Activated CD4-positive, CD25-positive, alpha-beta regulatory T cell treated with anti-CD3 and anti-CD28 coated beads, Interleukin-2, amount 50 U/mL, for 72 hours (primary cell): ENCODE measurements around the gene FAM117B.
A peak's percentile ranks its signal among the peaks of the same experiment; 100 is the strongest.
"Not testable (repeated sequence)": the region's sequence is repeated elsewhere in the genome, so short reads cannot be mapped to it uniquely, and the experiment has no call there.

Experiments used
- DNase-seq: peaks from one replicate; pipeline ENCODE4 v3.0.0; 2021

FAM117B gene

GRCh38 chr2:202764991-202765390, 130.2 kb downstream of the FAM117B start:
- no peak for DNase-seq

GRCh38 chr2:202765436-202765835, 130.7 kb downstream of the FAM117B start:
- DNase-seq: no peak

DNA sequence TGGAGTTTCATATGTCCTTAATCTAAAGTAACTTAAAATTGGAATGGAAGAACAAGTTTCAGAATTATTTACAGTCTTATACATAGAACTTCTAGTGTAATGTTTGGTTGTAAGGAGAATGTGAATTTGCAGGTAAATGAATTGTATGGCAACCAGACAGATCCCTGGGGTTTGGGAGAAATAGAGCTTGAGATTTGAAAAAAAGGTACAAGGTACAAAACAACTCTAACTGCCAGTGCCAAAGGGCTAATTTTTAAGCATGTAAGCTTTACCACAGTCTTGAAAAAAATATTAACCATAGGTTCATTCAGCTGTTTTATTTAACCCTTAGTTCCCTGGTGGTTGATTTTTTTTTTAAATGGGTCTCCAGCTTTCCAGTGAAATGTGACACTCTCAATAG, 133.5 kb downstream of the FAM117B start:
- no peak for DNase-seq

- no peak for DNase-seq
These were observed 134.4 kb downstream of the FAM117B start for GRCh38 chr2:202769201-202769600.

GRCh38 chr2:202771336-202771735, 136.6 kb downstream of the FAM117B start:
- DNase-seq: no peak

DNA sequence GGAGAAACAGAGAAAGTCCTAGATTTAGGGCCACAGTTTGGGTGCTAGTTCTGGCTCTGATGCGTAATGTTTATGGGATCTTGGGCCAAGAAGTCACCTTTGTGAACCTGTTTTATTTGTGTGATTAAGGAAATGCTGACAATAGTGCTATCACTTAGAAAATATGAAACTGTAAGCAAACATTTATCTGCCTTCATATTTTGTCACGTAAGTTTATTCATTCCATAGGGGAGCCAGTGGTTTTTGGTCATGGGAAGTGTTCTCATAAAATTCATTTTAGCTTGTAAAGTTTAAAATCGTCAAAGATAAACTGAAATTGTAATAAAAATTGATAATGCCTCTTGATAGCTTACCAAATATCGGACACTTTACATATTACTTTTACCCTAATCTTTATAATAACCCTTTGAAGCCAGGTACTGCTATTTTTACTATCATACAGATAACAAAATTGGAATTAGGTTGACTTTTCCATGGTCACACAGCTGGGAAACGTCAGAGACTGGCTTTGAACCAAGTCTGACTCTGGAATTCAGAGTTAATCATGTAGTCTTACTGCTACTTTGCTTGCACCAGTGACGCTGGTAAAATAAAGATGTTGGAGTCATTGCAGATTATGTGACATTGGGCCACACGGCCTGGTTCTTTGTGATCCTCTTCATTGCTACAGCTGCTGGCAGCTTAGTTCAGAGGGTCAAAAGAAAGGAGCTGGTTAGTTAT, 137.1 kb downstream of the FAM117B start:
- no peak for DNase-seq

DNA sequence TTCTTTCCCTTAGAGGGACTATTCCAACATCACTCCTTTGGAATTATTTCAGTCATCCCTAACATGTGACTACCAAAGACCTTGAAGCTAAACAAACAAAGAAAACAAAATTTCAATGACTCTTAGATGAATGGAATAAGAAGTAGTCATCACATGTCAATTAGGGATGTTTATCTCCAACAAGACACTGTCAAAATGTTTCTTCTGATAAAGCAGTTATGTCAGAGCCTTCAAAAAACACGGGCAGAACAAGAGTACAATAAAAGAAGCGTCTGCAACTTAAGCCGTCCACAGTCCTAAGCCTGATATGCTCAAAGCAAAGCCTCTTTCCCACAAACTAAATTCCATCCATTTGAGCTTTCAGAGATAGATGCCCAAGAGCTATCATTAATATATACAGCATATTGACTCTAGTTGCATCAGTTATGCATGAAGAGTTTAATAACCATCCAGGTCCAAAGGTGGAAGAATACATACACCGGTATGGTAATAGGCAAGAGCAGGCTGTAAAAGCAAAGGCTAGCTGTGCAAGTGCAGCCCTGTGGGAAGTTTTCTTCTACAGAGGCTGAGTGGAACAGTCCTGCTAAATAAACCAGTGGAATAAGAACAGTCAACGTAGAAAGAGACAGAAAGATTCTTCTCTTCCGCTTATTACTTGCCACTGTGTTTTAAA, 138.7 kb downstream of the FAM117B start:
- DNase-seq: no peak

DNA sequence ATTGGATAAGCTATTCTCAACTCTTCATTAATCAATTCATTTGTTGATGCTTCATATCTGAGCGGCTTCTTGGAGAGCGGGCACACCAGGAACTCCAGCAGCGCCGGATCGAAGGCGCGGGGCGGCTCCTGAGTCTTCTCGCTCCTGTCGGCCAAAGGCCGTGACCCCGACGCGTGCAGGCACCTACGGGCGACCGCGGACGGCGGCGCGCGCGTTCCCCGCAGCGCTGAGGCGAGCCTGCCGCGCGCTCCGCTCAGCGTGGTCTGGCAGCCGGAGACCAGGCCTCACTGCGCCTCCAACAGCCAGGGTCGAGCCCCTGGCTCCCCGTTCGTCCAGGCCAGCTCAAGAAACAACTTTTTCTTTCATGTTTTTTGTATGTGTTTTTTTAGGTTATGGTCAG, 139.3 kb downstream of the FAM117B start:
- no peak for DNase-seq

DNA sequence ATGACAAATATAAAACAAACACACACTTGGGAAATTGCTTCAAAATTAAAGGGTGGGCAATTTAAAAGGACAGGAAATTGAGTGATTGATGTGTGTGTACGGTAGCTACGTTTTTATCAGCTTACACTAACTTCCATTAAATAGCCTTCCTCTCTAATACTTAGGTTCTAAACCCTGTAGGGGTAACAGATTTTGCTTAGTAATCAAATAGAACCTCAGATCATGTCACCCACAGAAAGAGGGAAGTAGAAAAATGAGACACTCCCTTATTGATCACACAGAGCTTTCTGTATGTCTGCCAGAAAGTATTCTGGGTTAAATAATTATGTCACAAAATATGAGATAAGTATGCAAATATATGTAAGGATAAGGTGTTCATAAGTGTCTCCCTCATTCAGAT, 143.4 kb downstream of the FAM117B start:
- no peak for DNase-seq

- DNase-seq: peak; percentile 32
These were observed 145.8 kb downstream of the FAM117B start for GRCh38 chr2:202780514-202781021.

DNA sequence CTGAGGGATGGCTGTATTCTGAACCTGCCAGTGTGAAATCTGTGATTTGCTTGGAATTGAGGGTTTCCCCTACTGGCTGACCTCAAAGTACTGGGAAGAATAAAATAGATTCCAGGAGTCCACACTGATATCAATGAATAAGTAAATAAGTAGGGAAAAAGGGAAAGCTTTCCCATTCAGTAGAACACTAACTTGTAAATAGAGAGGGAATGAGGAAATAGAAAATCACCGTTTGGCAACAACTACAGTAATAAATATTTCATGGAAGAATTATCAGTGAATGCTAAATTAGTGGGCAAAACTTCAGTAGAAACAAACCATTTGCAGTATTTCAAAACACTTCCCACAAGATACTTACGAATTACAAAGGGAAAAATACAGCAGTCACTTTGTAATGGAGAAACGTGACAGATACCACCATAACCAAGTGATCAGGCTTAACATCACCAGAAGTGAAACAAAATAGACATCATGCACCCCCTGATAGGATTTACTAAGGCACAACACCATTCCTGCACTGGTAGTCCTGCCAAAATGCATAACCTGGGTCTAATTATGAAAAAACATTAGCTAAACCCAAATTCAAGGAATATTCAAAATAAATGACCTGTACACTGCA, 148.3 kb downstream of the FAM117B start:
- no peak for DNase-seq

GRCh38 chr2:202786842-202787241, 152.1 kb downstream of the FAM117B start:
- DNase-seq: no peak

DNA sequence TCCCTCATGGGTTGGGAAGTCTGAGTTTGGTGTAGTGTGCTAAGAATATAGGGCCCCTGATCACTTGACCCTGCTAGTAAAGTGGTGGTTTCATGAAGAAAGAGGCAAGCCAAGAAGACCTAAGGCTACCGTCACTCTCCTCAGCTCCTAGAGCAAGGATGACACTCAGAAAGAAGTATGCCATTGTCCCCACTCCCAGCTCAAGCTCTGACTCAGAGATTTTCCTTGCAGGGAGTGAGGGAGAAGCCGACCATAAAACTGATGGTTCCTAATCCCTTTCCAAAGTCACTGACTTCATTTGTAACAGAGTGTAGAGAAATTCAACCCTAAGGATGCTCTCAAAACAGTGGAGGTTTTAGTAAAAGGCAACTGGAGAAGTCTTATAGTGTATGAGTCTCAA, 155.9 kb downstream of the FAM117B start:
- no peak for DNase-seq

DNA sequence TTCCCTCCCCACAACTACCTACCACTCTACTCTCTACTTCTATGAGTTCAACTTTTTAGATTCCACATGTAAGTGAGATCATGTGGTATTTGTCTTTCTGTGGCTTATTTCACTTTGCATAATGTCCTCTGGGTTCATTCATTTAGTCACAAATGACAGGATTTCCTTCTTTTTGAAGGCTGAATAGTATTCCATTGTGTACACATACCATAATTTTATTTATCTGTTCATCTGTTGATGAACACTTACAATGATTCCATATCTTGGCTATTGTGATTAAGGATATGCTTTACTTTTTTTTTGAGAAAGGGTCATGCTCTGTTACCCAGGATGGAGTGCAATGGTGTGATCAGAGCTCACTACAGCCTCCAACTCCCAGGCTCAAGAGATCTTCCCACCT, 163.2 kb downstream of the FAM117B start:
- no peak for DNase-seq

DNA sequence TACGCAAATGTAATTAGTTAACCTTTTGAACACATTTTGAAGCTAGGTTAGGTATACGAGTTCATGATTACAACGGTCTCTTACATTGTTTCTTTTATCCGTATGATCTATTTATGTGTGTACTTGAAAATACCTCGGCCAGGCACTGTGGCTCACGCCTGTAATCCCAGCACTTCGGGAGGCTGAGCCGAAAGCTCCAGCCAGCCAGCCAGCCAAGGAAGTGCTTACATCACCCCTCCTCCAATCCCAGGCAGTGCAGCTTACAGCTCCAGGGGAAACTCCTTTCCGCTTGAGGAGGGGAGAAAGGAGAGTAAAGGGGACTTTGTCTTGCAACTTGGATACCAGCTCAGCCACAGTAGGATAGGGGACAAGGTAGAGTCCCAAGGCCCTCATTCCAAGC, 171.1 kb downstream of the FAM117B start:
- not testable (repeated sequence) for DNase-seq

- not testable (repeated sequence) for DNase-seq
These were observed 172.8 kb downstream of the FAM117B start for GRCh38 chr2:202807431-202808138.

DNA sequence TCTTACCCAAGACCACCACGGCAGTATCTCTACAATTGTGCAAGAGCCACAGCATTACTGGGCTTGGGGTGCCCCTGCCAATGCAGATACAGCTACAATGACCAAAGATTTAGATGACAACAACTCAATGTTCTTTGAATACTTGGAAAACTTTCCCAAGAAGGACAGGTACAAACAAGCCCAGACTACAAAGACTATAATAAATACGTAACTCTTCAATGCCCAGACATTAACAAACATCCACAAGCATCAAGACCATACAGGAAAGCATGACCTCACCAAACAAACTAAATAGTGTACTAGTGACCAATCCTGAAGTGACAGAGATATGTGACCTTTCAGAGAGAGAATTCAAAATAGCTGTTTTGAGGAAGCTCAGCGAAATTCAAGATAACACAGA, 174.0 kb downstream of the FAM117B start:
- DNase-seq: no peak

- DNase-seq: no peak
These were observed 178.6 kb downstream of the FAM117B start for GRCh38 chr2:202813387-202813786.

DNA sequence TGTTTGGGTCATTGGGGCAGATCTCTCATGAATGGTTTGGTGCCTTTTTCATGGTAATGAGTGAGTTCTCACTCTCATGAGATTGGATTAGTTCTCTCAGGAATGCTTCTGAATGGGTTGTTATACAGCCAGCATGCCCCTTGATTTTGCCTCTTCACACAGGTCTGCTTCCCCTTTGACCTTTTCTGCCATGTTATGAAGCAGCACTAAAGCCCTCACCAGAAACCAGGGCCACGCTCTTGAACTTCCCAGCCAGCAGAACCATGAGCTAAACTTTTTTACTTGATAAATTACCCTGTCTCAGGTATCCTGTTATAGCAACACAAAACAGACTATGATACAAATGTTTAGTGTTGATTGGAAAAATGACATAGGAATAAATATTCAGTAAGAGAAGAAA, 179.5 kb downstream of the FAM117B start:
- no peak for DNase-seq

- no peak for DNase-seq
These were observed 181.0 kb downstream of the FAM117B start for GRCh38 chr2:202815548-202816360.

DNA sequence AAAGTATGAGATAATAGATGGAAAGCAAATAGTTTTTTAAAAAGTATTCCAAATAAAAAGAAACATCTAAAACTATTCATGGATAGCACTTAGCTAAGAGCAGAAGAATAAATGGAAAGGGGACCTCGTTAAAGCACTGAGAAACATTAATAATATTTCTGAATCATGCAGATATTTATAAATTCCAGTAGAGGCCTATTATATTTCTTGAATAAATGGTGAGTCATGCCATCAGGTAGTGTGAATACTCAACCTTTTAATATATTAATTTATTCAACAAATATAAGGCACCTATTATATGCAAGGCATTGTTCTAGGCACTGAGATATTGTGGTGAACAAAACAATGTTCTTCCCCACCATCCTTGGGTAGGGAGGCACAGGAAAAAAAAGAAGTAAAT, 183.0 kb downstream of the FAM117B start:
- no peak for DNase-seq

DNA sequence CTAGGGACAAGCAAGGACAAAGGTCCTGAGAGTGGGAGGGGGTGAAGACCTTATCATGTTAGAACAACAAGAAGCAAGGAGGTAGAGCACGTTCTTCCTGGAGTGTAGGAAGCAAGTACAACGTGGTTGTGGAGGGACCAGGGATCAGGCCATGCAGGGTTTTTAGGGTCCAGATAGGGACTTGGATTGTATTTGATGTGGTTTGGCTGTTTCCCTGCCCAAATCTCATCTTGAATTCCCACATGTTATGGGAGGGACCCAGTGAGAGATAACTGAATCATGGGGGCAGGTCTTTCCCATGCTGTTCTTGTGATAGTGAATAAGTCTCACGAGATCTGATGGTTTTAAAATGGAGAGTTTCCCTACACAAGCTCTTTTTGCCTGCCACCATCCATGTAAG, 183.6 kb downstream of the FAM117B start:
- DNase-seq: no peak
